GM18499 (cell line): ENCODE measurements around the gene EXOC2.
A peak's percentile ranks its signal among the peaks of the same experiment; 100 is the strongest.
"Not testable (repeated sequence)": the region's sequence is repeated elsewhere in the genome, so short reads cannot be mapped to it uniquely, and the experiment has no call there.

Experiments used
- ATAC-seq: cut with Tn5 transposase; IDR thresholded peaks from one replicate; pipeline ENCODE4 v1.9.1; 2021; ENCODE audit warnings: moderate number of reproducible peaks; ENCODE audit not compliant: insufficient read depth, unreplicated experiment

Gene EXOC2

GRCh38 chr6:711925-712324, 19.0 kb upstream of the EXOC2 start:
- ATAC-seq = no peak

GRCh38 chr6:710601-711571, 17.9 kb upstream of the EXOC2 start:
- ATAC-seq = peak; percentile 71

DNA sequence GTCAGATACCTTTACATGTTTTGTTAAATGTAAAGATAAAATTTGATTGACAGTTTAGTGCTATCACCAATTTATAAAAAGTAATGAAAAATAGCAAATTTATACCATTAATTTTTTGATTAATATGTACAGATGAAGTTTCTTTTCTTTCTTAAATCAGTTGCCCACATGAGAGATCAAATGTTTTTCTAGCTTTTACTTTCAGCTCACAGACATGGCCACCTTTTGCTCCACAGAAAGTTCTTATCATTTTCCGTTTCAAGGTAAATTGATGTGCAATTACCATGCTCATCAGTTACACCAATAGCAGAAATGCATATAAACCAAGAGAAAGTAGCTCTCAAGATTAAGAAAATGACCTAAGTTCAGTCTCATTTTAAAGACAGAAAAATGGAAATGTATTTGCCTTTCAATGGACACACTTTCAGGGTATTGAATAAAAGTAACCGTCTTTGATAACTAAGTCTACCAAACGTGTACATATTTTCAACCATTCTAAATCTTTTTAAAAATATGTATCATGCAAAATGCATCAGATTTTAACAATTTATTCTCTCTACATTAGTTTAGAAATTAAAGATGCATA, 16.6 kb upstream of the EXOC2 start:
- no peak for ATAC-seq

- ATAC-seq = no peak
Measured at GRCh38 chr6:708237-708598, 15.3 kb upstream of the EXOC2 start.

GRCh38 chr6:707576-708236, 14.8 kb upstream of the EXOC2 start:
- ATAC-seq = no peak

GRCh38 chr6:706819-707381, 14.0 kb upstream of the EXOC2 start:
- no peak for ATAC-seq

DNA sequence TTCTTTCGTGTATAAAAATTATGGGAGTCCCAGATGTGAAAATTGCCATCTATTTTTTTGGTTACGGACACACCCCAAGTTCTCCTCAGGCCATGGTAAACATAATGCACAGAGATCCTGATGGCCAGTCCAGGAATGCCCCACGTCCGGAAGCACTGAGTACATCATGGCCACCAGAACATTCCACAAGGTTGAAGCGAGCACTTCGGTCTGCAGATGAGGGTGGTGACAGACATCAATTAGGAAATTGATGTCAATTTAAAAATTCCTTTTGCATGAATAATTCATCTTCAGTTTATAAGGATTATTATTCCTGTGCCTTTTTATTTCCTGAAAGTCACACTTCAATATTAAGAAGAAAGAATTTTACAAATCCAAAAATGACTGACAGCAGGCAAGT, 13.2 kb upstream of the EXOC2 start:
- ATAC-seq = no peak

GRCh38 chr6:705047-705446, 12.1 kb upstream of the EXOC2 start:
- no peak for ATAC-seq

- ATAC-seq = no peak
Measured at GRCh38 chr6:704046-704445, 11.1 kb upstream of the EXOC2 start.

DNA sequence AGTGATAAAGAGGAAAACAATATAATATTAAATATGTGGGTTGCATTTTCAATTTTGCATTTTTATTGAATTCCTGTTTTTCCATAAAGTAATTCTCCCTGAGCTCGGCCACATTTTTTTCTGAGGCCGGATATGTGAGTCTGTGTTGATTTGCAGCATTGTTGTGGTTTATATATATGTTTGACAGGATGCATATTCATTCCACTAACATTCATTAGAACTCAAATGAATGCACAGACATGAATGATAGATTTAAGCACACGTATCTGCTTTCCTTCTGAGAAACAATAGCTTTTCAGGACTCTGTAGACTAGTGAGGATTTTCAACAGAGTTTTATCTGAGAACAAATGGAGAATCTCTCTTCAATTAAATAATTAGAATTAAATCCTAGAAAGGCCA, 10.6 kb upstream of the EXOC2 start:
- no peak for ATAC-seq

DNA sequence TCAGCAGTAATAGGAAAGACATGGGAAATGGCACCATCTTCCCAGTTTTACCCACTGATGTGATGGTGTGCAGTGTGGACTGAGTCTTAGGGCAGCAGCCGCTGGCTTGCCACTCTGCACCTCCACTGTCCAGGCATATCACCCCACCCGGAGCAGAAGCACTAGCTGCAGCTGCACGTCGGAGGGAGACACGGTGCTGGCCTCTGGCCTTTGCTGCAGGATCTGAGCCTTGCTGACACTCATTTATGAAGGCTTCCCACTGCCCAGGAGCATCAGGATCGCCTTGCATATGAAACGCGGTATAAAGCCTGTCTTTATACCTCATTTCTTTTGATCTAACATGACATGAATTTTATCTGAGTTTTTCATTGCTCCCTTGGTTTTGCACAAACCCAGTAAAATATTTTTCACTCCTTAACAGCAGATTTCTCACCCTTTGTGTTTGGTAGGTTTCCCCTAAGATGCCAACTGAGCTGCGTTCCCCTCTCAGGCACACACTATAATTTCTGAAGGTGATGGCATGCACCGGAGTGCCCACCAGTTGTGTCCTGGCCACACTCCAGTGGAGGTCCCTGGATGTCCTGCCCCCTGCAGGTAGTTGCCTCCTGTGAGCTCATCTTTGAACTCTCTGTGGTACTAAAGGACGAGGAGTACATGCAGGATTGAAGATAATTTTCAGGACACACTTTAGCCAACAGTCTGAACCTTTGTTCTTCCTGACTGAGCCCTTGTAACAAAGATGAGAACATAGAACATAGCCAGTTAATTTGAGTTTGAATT, 9.0 kb upstream of the EXOC2 start:
- no peak for ATAC-seq

GRCh38 chr6:701215-701614, 8.3 kb upstream of the EXOC2 start:
- no peak for ATAC-seq

DNA sequence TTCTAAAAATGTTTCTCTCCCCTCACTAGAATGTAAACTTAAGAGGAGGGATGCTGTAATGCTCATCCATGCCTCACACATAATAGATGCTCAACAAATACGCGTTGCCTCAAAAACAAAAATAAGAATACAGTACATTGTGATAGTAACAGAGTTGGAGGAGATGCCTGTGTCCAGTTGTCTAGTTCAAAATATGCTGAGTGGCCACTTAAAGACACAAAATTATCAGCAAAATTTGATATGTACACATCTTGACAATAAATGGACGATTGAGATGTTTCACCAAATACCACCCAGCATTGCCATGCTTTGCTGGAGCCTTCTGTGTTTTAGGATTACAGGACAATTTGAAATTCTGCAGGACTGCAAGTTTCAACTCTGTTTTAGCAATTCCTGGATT, 7.6 kb upstream of the EXOC2 start:
- ATAC-seq = no peak

- ATAC-seq = no peak
Measured at GRCh38 chr6:699319-699718, 6.4 kb upstream of the EXOC2 start.

- ATAC-seq = not testable (repeated sequence)
Measured at GRCh38 chr6:694431-695126, 1.6 kb upstream of the EXOC2 start.

GRCh38 chr6:693723-694009, 727 bp upstream of the EXOC2 start:
- no peak for ATAC-seq

GRCh38 chr6:692356-692851, 535 bp downstream of the EXOC2 start:
- ATAC-seq = no peak

- no peak for ATAC-seq
Measured at GRCh38 chr6:689223-689622, 3.7 kb downstream of the EXOC2 start.

DNA sequence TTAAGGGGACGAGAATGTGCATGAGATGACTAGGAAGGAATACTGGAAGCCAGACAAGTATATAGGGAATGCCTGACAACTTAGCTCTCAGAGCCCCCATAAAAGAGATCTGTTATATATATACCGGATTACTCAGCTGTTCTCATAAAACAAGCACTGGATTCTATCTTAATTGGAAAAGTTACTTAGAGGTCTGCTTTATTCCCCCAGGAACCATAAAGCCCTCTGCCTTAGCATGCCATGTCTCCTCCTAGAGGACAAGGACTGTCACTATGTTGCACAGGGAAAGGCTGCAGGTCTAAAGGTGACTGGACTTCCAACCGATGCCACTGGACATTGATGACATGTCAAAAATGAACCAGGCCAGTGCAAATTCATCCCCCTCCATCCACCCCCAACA, 6.4 kb downstream of the EXOC2 start:
- ATAC-seq = no peak
